ENCODE data around the gene PRKCI. TPM values are rescaled to one million over a fixed set of nuclear protein-coding genes. Genes with fewer than 3 reads are reported as not detected.
"Not testable (repeated sequence)": the region's sequence is repeated elsewhere in the genome, so short reads cannot be mapped to it uniquely, and the experiment has no call there.

PRKCI gene
- total RNA-seq, 1 experiment from 2014 or later = 21.8 TPM

DNA sequence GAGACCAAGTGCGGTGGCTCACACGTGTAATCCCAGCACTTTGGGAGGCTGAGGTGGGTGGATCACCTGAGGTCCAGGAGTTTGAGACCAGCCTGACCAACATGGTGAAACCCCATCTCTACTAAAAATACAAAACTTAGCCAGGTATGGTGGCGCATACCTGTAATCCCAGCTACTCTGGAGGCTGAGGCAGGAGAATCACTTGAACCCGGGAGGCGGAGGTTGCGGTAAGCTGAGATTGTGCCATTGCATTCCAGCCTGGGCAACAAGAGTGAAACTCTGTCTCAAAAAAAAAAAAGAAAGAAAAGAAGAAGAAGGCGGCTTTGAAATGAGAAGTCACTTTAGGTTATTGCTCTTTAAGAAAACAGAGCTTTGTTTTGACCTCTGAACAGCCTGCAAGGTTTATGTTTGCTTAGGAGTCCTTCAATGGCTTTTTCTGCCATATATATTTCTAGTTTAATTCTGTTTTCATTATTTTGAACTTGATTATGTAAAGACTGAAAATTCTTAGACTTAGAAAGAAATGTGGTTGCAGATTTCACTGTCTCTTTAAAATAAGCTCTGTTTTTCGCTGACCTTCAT is 47.5 kb downstream of the PRKCI start:
- DNase-seq (ENCODE audit: low read depth, low spot score); in situ Hi-C loops (cut with HindIII; ENCODE audit: low pct_unique_long_range_greater_than_20kb, low sequenced_read_pairs): not testable (repeated sequence)

DNA sequence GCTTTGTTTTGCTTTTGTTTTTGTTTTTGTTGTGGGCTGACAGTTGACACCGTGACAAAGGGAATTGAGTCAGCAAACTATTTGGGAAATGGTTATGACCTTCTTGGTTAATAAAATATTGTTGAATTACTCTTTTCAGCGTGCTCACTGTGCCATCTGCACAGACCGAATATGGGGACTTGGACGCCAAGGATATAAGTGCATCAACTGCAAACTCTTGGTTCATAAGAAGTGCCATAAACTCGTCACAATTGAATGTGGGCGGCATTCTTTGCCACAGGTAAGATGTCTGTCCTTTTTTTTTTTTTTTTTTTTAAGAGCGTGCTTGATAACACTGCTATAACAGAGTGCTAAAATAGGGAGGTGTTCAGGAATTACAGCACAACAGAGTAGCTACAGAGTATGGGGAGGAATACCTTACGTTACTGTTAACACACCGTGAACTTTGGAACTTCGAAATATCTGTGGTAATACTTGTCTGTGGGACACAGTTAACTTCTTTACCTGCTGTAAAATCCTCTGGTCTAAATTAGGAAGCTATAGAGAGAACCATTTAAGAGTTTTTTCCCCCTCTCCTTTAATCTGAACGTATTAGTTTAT is 48.2 kb downstream of the PRKCI start:
- no peak for DNase-seq (ENCODE audit: low read depth, low spot score)
- in situ Hi-C loops (cut with HindIII; ENCODE audit: low pct_unique_long_range_greater_than_20kb, low sequenced_read_pairs) = no loop called here

DNA sequence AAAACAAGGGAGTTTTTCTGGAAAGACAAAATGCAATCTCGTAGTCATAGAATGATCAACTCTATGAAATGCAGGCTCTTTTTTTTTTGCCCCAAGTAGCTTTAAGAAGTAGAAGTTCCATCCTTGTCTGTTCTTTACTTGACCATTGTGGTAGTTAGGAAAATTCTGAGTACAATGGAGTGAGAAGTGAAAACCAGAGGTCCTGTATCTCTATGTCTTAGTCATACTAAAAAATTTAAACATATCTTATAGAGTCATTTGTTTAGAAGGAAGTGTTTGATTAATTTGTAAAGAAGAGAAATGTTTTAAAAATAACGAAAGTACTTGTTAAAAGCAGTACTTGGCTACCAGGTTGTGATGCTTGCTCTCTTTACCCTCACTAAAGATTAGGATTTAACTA is 52.4 kb downstream of the PRKCI start:
- in situ Hi-C loops (cut with HindIII; ENCODE audit: low pct_unique_long_range_greater_than_20kb, low sequenced_read_pairs) = no loop called here
- DNase-seq (ENCODE audit: low read depth, low spot score) = no peak

DNA sequence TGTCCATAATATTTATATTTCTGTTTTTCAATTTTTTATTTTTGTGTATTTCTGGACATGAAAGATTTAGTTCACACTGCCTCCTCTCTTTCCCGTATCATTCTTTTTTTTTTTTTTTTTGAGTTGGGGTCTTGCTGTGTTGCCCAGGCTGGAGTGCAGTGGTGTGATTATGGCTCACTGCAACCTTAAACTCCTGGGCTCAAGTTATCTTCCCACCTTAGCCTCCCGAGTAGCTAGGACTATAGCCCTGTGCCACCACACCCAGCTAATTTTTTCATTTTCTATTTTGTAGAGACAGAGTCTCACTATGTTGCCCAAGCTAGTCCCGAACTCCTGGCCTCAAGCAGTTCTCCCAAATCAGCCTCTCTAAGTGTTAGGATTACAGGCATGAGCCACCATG is 53.6 kb downstream of the PRKCI start:
- in situ Hi-C loops (cut with HindIII; ENCODE audit: low pct_unique_long_range_greater_than_20kb, low sequenced_read_pairs) = no loop called here
- DNase-seq (ENCODE audit: low read depth, low spot score) = no peak

GRCh38 chr3:170277311-170277710 is 55.1 kb downstream of the PRKCI start:
- DNase-seq (ENCODE audit: low read depth, low spot score); in situ Hi-C loops (cut with HindIII; ENCODE audit: low pct_unique_long_range_greater_than_20kb, low sequenced_read_pairs): not testable (repeated sequence)

DNA sequence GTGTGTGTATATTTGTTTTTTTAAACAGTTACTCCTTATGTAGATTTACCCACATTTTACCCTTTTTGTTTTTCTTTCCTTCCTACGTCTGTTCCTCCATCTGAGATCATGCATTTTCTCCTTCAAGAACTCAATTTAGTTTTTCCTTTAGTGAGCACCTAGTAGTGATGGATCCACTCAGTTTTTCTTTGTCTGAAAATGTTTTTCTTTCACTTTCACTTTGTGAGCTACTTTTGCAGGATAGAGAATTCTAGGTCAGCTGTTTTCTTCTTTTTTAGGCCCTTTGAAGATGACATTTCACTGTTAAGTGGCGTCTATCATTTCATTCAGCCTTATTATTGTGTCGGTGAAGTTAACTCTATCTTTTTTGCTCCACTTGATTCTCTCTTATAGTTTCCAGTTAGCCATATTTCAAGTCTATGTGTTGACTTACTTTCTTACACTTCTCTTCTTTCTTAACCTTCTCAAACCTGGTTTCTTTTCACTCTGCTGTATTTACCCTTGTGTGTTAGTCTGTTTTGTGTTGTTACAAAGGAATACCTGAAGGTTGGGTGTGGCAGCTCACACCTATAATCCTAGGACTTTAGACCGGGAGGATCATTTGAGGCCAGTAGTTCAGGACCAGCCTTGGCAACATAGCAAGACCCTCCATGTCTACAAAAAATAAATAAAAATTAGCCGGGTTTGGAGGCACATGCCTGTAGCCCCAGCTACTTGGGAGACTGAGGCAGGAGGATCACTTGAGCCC is 55.8 kb downstream of the PRKCI start:
- DNase-seq (ENCODE audit: low read depth, low spot score) = no peak
- in situ Hi-C loops (cut with HindIII; ENCODE audit: low pct_unique_long_range_greater_than_20kb, low sequenced_read_pairs) = no loop called here

- in situ Hi-C loops (cut with HindIII; ENCODE audit: low pct_unique_long_range_greater_than_20kb, low sequenced_read_pairs) = no loop called here
- no peak for DNase-seq (ENCODE audit: low read depth, low spot score)
Observed at GRCh38 chr3:170278627-170279026, 56.4 kb downstream of the PRKCI start.

GRCh38 chr3:170290194-170290593 is 68.0 kb downstream of the PRKCI start:
- in situ Hi-C loops (cut with HindIII; ENCODE audit: low pct_unique_long_range_greater_than_20kb, low sequenced_read_pairs) = no loop called here
- DNase-seq (ENCODE audit: low read depth, low spot score) = no peak

- in situ Hi-C loops (cut with HindIII; ENCODE audit: low pct_unique_long_range_greater_than_20kb, low sequenced_read_pairs) = no loop called here
- no peak for DNase-seq (ENCODE audit: low read depth, low spot score)
Observed at GRCh38 chr3:170295586-170295985, 73.4 kb downstream of the PRKCI start.

GRCh38 chr3:170296703-170297102 is 74.5 kb downstream of the PRKCI start:
- in situ Hi-C loops (cut with HindIII; ENCODE audit: low pct_unique_long_range_greater_than_20kb, low sequenced_read_pairs) = no loop called here
- no peak for DNase-seq (ENCODE audit: low read depth, low spot score)

DNA sequence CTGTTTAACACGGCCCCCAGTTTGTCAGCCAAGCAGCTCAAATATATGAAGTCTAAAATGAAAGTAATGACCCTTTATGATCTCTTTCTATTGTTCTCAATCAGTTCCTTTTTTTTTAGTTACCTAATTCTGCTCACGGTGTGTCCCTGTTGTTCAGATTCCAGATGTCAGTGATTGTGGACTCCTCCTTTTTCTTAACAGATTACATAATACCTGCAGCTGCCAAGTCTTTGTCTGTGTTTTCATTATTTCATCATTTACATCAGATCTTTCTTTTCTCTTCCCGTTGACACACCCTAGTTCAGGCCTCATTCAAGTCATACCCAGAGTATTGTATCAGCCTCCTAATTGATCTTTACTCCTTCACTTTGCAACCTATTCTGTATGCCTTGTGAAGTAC is 79.2 kb downstream of the PRKCI start:
- no peak for DNase-seq (ENCODE audit: low read depth, low spot score)
- in situ Hi-C loops (cut with HindIII; ENCODE audit: low pct_unique_long_range_greater_than_20kb, low sequenced_read_pairs) = no loop called here

DNA sequence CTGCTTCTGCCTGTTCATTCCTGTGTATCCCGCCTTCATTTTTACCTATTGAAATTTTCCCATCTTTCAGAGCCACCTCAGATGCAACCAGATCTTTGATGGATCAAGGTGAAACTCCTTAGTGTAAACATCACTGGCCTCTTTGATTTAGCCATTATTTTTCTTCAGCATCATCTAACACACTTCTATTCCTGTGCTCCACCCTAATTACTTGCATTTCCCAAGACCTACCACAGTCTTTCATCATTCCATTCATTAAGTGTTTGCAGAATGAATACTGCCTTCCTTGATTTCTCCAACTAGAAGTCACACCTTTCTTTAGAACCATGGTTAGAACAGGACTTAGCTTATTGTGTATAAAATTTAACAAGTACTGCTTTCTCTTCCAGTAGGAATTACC is 79.8 kb downstream of the PRKCI start:
- in situ Hi-C loops (cut with HindIII; ENCODE audit: low pct_unique_long_range_greater_than_20kb, low sequenced_read_pairs) = no loop called here
- DNase-seq (ENCODE audit: low read depth, low spot score) = no peak

GRCh38 chr3:170306015-170306414 is 83.8 kb downstream of the PRKCI start:
- in situ Hi-C loops (cut with HindIII; ENCODE audit: low pct_unique_long_range_greater_than_20kb, low sequenced_read_pairs) = no loop called here
- no peak for DNase-seq (ENCODE audit: low read depth, low spot score)

DNA sequence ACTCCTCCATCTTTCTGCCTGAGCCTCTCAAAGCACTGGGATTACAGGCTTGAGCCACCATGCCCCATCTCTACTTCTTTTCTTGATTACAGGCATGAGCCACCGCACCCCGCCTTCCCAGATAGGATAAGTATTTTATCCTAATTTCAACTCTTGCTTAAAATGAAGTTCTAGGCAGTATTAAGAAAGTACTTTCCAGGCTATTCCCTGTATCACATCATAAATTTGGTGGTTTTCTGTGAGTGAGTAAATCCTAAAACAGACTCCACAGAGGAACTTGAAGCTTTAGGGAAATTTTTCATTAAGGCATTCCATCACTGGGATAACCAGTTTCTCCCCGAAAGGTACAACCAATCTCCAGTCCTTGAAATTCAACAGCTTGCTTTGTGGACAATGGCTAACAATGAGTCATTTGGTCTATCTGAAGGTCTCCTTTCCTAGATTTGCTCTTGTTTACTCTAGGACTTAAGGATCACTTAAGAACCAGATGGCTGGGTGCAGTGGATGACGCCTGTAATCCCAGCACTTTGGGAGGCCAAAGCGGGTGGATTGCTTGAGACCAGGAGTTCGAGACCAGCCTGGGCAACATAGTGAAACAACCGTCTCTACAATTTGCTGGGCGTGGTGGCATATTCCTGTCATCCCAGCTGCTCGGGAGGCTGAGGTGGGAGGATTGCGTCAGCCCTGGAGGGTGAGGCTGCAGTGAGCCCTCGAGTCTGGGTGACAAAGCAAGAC is 85.6 kb downstream of the PRKCI start:
- in situ Hi-C loops (cut with HindIII; ENCODE audit: low pct_unique_long_range_greater_than_20kb, low sequenced_read_pairs) = no loop called here
- DNase-seq (ENCODE audit: low read depth, low spot score) = no peak

DNA sequence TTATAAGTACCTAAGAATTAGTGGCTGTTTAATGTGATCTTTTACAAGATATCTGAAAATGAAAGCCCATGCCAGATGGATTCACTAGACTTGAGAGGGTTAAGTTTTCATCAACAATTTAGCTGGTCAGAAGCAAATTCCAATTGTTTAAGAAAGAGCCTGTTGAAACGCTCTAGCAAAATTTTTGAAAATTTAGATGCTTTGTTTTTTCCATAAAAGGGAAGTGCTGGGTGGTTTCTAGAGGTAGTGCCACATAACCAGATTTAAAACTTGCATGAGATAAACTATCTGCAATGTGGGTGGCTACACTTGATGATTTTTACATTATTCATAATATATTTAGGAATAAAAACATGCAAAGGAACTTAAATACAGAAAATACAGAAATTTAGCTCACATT is 86.8 kb downstream of the PRKCI start:
- no peak for DNase-seq (ENCODE audit: low read depth, low spot score)
- in situ Hi-C loops (cut with HindIII; ENCODE audit: low pct_unique_long_range_greater_than_20kb, low sequenced_read_pairs) = no loop called here

DNA sequence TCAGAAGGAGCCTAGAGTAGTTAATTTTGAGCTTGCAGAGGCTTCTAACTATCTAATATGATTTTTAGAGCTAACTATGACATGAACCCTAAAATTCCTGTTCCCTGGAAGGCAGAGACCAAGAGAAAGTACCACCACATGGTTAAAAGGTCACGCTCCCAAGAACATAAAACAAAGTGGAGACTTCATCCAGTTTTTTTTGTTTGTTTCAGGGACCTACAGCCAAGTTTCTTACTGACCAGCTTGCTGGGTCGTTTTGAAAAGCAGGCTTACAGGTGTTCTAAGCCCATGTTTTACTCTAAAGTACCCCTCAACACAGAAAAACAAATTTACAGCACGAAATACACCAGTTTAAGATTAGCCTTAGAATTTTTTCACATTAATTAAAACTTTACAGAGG is 95.7 kb downstream of the PRKCI start:
- in situ Hi-C loops (cut with HindIII; ENCODE audit: low pct_unique_long_range_greater_than_20kb, low sequenced_read_pairs) = no loop called here
- DNase-seq (ENCODE audit: low read depth, low spot score) = no peak

DNA sequence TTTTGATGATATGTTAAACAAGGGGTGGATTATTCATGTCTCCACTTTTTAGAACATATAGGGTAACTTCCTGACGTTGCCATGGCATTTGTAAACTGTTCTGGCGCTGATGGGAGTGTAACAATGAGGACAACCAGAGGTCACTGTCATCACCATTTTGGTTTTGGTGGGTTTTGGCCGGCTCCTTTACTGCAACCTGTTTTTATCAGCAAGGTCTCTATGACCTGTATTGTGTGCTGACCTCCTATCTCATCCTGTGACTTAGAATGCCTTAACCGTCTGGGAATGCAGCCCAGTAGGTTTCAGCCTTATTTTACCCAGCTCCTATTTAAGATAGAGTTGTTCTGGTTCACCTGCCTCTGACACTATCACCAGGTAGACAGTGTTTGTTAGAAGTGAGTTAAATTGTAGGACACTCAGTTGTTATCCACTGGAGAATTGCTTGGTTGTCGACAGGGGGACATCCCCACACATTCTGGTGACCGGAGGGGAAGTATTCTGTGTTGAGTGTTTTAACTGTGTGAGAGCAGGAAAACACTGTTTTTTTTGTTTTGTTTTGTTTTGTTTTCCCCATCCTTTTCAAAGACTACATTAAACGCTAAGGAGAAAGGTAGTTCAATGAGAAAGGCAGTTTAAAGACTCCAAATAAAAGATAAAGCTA is 98.4 kb downstream of the PRKCI start:
- in situ Hi-C loops (cut with HindIII; ENCODE audit: low pct_unique_long_range_greater_than_20kb, low sequenced_read_pairs) = no loop called here
- DNase-seq (ENCODE audit: low read depth, low spot score) = no peak
